ENCODE measurements around the gene NLE1.
"Not testable (repeated sequence)": the region's sequence is repeated elsewhere in the genome, so short reads cannot be mapped to it uniquely, and the experiment has no call there.

Gene NLE1

GRCh38 chr17:35152421-35153140 lies 10.5 kb upstream of the NLE1 start:
- peak overlapping the region in 1 of 3 experiments; percentile 39 for H3K4me3 Mint-ChIP-seq
- H3K4me1 Mint-ChIP-seq: no peaks in the 10 kb centered on the region
- no peaks in the 10 kb centered on the region for H3K36me3 Mint-ChIP-seq (ENCODE audit: low read depth)
- H3K27ac Mint-ChIP-seq: no peak overlapping the region
- H3K27me3 Mint-ChIP-seq (ENCODE audit: low read depth): no peaks in the 10 kb centered on the region
- H3K9me3 Mint-ChIP-seq: no peaks in the 10 kb centered on the region
- TF ChIP-seq, protein P1, sequence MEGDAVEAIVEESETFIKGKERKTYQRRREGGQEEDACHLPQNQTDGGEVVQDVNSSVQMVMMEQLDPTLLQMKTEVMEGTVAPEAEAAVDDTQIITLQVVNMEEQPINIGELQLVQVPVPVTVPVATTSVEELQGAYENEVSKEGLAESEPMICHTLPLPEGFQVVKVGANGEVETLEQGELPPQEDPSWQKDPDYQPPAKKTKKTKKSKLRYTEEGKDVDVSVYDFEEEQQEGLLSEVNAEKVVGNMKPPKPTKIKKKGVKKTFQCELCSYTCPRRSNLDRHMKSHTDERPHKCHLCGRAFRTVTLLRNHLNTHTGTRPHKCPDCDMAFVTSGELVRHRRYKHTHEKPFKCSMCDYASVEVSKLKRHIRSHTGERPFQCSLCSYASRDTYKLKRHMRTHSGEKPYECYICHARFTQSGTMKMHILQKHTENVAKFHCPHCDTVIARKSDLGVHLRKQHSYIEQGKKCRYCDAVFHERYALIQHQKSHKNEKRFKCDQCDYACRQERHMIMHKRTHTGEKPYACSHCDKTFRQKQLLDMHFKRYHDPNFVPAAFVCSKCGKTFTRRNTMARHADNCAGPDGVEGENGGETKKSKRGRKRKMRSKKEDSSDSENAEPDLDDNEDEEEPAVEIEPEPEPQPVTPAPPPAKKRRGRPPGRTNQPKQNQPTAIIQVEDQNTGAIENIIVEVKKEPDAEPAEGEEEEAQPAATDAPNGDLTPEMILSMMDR (IDR thresholded peaks at IDR 0.05; ENCODE audit: unreplicated experiment in 3 of 3): no peak

- not testable (repeated sequence) for H3K27ac Mint-ChIP-seq; H3K4me1 Mint-ChIP-seq; H3K36me3 Mint-ChIP-seq (ENCODE audit: low read depth); H3K9me3 Mint-ChIP-seq; H3K27me3 Mint-ChIP-seq (ENCODE audit: low read depth)
- peak overlapping the region in 1 of 3 experiments; percentile 63 for H3K4me3 Mint-ChIP-seq
These were observed 9.0 kb upstream of the NLE1 start for GRCh38 chr17:35151080-35151479.

GRCh38 chr17:35149941-35150340 lies 7.8 kb upstream of the NLE1 start:
- Mint-ChIP-seq H3K4me1 (peaks cover 9% of the 10 kb centered on the region), H3K4me3 (peak overlapping the region in 2 of 3 experiments; percentile 38 to 97), H3K27me3 (ENCODE audit: low read depth) (no peaks in the 10 kb centered on the region), H3K9me3 (no peaks in the 10 kb centered on the region), H3K27ac (no peak overlapping the region), H3K36me3 (ENCODE audit: low read depth) (no peaks in the 10 kb centered on the region)
- TF ChIP-seq, protein P1 (IDR thresholded peaks at IDR 0.05; ENCODE audit: unreplicated experiment in 3 of 3): no peak

DNA sequence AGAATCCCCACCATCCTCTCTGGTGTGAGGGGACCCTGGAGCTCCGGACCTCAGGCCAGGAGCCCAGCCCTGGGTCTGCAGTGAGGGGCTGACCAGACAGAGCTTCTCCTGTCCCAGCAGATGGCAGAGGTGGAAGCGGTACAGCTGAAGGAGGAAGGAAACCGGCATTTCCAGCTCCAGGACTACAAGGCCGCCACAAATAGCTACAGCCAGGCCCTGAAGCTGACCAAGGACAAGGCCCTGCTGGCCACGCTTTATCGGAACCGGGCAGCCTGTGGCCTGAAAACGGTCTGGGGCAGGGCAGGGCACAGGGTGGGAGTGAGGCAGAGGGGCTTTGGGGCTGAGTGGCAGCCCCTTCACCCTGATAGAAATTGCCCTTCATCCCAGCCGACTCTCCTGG lies 6.0 kb upstream of the NLE1 start:
- Mint-ChIP-seq H3K4me3 (peak overlapping the region; percentile 62 to 97 (median 87)), H3K27ac (peak overlapping the region in 1 of 3 experiments; percentile 76), H3K36me3 (ENCODE audit: low read depth) (no peaks in the 10 kb centered on the region), H3K27me3 (ENCODE audit: low read depth) (peaks cover 11% of the 10 kb centered on the region), H3K9me3 (no peaks in the 10 kb centered on the region), H3K4me1 (peaks cover 16% of the 10 kb centered on the region)
- TF ChIP-seq, protein P1 (IDR thresholded peaks at IDR 0.05; ENCODE audit: unreplicated experiment in 3 of 3): no peak

- TF ChIP-seq, protein P1 (IDR thresholded peaks at IDR 0.05; ENCODE audit: unreplicated experiment in 3 of 3): no peak
- Mint-ChIP-seq H3K36me3 (ENCODE audit: low read depth) (no peaks in the 10 kb centered on the region), H3K4me3 (peak within 1 kb of the TSS; percentile 62 to 97 (median 87)), H3K27ac (peak within 1 kb of the TSS; percentile 76 to 86 (median 79)), H3K9me3 (no peaks in the 10 kb centered on the region), H3K27me3 (ENCODE audit: low read depth) (peaks cover 11% of the 10 kb centered on the region), H3K4me1 (peaks cover 16% of the 10 kb centered on the region)
These were observed 5.3 kb upstream of the NLE1 start, which contains the start of gene UNC45B for GRCh38 chr17:35147375-35147905. Gene UNC45B (plus strand): TSS chr17:35147817. CDS start chr17:35148264, 447 bp downstream.

- Mint-ChIP-seq H3K9me3 (no peaks in the 10 kb centered on the region), H3K27me3 (ENCODE audit: low read depth) (peaks cover 11% of the 10 kb centered on the region), H3K4me3 (peak overlapping the region in 1 of 3 experiments; percentile 97), H3K36me3 (ENCODE audit: low read depth) (no peaks in the 10 kb centered on the region), H3K27ac (peak overlapping the region; percentile 76 to 86 (median 79)), H3K4me1 (peaks cover 16% of the 10 kb centered on the region)
- TF ChIP-seq, protein P1 (IDR thresholded peaks at IDR 0.05; ENCODE audit: unreplicated experiment in 3 of 3): no peak
These were observed 4.2 kb upstream of the NLE1 start for GRCh38 chr17:35146214-35146833.

Measured in nephron (organoid).